ENCODE measurements around the gene ETFDH. TPM values are rescaled to one million over a fixed set of nuclear protein-coding genes. Genes with fewer than 3 reads are reported as not detected.

Gene ETFDH
- total and polyA plus RNA-seq, 9 of the 15 experiments (the other 6 are each of a cell fraction or from before 2014, with no cell fraction given), result 14.6 to 33.6 (median 25.9) TPM

DNA sequence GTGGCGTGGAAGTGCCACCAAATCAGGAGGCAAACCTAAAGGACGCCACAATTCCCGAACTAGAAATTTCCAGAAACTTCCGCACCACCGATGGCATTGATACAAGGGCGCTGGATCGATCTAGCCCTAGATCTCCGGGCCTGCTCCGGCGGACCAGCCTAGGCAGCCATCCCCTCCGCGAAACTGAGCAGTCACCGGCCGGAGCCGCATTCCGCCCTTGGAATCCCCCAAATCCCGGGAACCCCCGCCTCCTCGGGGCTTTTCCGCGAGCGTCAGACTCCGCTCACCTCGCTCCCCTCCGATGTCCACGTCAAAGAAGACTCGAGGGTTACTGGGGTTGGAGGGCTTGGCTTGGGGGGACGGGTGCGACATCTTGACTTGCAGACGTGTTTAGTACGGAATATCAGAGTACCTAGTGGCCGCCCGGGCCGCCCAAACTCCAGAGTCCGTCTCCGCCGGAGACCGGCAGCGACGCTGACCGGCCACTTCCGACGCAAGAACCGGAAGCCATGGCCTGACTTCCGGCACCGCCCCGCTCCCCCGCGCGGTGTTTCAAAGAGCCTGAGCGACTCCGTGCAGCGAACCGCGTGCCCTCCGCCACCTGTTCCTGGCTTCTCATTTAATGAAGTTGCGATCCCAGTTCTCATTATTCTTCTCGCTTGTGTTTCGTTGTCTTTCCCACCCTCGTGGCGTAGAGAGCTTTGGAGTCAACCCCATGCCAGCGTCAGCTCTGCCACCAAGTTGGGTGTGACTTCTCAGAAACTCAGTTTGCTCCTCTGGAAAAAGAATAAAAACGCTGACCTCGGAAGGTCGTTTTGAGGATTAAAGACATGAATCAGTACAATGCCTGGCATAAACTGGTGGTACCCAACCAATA lies 51.1 kb downstream of the ETFDH start, which contains the start of gene PPID (continued):
- TF ChIP-seq POLR2AphosphoS5 (IDR thresholded peaks at IDR 0.05; ENCODE audit: control insufficient read depth, insufficient read depth, low read depth, low read length) (peak; percentile 75), ESRRA (IDR thresholded peaks at IDR 0.05; ENCODE audit: borderline replicate concordance, low read depth) (peak; percentile 31; the same call in 1 of the 2 replicates), SMARCE1 (IDR thresholded peaks at IDR 0.05) (no peak), ILF3 (IDR thresholded peaks at IDR 0.05; ENCODE audit: borderline replicate concordance) (no peak), ADNP (tag; IDR thresholded peaks at IDR 0.05) (no peak), HNRNPLL (IDR thresholded peaks at IDR 0.05; ENCODE audit: low read depth, low read length, poor library complexity, severe bottlenecking) (peak; percentile 86), ZNF551 (CRISPR knock-in tag; IDR thresholded peaks at IDR 0.05) (no peak), ZNF274 (IDR thresholded peaks at IDR 0.05; ENCODE audit: borderline replicate concordance, low read depth, low read length) (no peak), ZNF263 (CRISPR knock-in tag; IDR thresholded peaks at IDR 0.05; ENCODE audit: borderline replicate concordance) (no peak), MEF2A (IDR thresholded peaks at IDR 0.05; ENCODE audit: control insufficient read depth, low read depth, low read length) (no peak), ZNF384 (IDR thresholded peaks at IDR 0.05; ENCODE audit: low read depth, low read length) (no peak)
- TF ChIP-seq, protein P1, sequence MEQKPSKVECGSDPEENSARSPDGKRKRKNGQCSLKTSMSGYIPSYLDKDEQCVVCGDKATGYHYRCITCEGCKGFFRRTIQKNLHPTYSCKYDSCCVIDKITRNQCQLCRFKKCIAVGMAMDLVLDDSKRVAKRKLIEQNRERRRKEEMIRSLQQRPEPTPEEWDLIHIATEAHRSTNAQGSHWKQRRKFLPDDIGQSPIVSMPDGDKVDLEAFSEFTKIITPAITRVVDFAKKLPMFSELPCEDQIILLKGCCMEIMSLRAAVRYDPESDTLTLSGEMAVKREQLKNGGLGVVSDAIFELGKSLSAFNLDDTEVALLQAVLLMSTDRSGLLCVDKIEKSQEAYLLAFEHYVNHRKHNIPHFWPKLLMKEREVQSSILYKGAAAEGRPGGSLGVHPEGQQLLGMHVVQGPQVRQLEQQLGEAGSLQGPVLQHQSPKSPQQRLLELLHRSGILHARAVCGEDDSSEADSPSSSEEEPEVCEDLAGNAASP (IDR thresholded peaks at IDR 0.05), result no peak
- TF ChIP-seq, protein P2, sequence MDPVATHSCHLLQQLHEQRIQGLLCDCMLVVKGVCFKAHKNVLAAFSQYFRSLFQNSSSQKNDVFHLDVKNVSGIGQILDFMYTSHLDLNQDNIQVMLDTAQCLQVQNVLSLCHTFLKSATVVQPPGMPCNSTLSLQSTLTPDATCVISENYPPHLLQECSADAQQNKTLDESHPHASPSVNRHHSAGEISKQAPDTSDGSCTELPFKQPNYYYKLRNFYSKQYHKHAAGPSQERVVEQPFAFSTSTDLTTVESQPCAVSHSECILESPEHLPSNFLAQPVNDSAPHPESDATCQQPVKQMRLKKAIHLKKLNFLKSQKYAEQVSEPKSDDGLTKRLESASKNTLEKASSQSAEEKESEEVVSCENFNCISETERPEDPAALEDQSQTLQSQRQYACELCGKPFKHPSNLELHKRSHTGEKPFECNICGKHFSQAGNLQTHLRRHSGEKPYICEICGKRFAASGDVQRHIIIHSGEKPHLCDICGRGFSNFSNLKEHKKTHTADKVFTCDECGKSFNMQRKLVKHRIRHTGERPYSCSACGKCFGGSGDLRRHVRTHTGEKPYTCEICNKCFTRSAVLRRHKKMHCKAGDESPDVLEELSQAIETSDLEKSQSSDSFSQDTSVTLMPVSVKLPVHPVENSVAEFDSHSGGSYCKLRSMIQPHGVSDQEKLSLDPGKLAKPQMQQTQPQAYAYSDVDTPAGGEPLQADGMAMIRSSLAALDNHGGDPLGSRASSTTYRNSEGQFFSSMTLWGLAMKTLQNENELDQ (CRISPR knock-in tag; IDR thresholded peaks at IDR 0.05; ENCODE audit: borderline replicate concordance), result no peak
- TF ChIP-seq, protein P3, sequence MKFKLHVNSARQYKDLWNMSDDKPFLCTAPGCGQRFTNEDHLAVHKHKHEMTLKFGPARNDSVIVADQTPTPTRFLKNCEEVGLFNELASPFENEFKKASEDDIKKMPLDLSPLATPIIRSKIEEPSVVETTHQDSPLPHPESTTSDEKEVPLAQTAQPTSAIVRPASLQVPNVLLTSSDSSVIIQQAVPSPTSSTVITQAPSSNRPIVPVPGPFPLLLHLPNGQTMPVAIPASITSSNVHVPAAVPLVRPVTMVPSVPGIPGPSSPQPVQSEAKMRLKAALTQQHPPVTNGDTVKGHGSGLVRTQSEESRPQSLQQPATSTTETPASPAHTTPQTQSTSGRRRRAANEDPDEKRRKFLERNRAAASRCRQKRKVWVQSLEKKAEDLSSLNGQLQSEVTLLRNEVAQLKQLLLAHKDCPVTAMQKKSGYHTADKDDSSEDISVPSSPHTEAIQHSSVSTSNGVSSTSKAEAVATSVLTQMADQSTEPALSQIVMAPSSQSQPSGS (CRISPR knock-in tag; IDR thresholded peaks at IDR 0.05), result no peak
- TF ChIP-seq, protein P4, sequence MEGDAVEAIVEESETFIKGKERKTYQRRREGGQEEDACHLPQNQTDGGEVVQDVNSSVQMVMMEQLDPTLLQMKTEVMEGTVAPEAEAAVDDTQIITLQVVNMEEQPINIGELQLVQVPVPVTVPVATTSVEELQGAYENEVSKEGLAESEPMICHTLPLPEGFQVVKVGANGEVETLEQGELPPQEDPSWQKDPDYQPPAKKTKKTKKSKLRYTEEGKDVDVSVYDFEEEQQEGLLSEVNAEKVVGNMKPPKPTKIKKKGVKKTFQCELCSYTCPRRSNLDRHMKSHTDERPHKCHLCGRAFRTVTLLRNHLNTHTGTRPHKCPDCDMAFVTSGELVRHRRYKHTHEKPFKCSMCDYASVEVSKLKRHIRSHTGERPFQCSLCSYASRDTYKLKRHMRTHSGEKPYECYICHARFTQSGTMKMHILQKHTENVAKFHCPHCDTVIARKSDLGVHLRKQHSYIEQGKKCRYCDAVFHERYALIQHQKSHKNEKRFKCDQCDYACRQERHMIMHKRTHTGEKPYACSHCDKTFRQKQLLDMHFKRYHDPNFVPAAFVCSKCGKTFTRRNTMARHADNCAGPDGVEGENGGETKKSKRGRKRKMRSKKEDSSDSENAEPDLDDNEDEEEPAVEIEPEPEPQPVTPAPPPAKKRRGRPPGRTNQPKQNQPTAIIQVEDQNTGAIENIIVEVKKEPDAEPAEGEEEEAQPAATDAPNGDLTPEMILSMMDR (IDR thresholded peaks at IDR 0.05 in 2 of 3, conservative IDR thresholded peaks at IDR 0.05 in 1 of 3; ENCODE audit: insufficient read depth in 2 of 3, low read depth in 1 of 3, low read length in 3 of 3), result 0 out of 6 replicates have a peak, but pooled peaks of 2 of the 3 experiments have one; percentile 5 to 7

All from K562 (cell line).